Measurements from ENCODE around the gene SULT1C2. TPM values are rescaled to one million over a fixed set of nuclear protein-coding genes. Genes with fewer than 3 reads are reported as not detected.

The SULT1C2 gene
- total RNA-seq, 1 donor from 2014 or later, result 0.62 TPM

GRCh38 chr2:108297436-108298141, 8.9 kb downstream of the SULT1C2 start:
- no peak for DNase-seq

- DNase-seq, result no peak
These were observed 12.9 kb downstream of the SULT1C2 start for GRCh38 chr2:108301558-108301957.

DNA sequence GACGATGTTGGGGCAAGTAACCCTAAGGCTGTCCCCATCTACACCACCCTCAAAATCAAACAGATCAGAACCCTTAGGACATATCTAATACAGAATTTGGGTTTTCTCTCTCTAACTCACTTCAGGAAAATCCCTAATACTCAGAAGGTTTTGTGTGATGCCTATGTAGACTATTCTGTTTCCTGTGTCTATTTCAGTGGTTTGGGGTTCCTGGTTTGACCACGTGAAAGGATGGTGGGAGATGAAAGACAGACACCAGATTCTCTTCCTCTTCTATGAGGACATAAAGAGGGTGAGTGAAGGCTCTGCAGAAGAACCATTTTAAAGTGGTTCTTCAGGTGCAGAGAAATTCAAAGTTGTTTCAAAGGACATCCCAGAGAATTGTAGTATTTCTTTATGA, 16.3 kb downstream of the SULT1C2 start:
- DNase-seq, result no peak

DNA sequence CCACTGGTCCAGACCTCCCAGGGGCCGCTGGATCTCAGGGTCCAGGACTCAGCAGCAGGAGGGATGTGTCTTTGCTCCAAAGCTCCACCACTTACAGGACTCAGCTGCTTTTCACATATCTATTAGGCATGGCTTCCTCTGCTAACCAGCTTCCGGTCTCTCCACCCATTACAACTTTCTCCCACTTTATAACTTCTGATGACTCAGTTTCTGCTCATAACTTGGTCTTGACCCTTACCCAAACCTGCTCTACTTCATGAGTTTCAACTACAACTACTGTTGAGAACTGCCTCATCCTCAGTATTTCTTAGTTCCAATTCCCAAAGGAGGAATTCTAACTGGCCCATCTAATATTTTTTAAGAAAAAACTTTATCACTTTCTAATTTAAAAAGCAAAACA, 17.2 kb downstream of the SULT1C2 start:
- no peak for DNase-seq

GRCh38 chr2:108309903-108310302, 21.2 kb downstream of the SULT1C2 start:
- DNase-seq, result no peak

DNA sequence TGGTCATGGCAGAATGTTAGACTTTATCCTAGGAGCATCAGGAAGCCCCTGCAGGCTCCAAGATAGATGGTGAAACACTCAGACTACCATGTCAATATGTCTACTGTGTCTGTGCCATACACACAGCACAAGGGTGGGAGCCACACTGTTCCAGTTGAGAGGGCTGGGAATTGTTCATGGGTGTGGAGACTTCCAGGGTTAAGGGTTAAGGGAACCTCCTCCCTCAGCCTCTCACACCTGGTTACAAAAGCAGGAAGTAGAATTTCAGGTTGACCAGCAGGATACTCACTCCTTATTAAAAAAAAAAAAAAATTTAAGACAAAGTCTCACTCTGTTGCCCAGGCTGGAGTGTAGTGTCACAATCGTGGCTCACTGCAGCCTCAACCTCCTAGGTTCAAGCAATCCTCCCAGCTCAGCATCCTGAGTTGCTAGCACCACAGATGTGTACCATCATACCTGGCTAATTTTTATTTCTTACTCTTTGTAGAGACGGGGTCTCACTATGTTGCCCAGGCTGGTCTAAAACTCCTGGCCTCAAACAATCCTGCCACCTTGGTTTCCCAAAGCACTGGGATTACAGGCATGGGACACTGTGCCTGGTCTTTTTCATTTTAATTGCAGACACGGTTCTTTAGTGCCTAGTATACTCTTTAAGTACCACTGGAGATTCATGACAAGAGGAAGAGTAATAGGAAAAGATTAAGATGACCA, 26.0 kb downstream of the SULT1C2 start:
- no peak for DNase-seq

DNA sequence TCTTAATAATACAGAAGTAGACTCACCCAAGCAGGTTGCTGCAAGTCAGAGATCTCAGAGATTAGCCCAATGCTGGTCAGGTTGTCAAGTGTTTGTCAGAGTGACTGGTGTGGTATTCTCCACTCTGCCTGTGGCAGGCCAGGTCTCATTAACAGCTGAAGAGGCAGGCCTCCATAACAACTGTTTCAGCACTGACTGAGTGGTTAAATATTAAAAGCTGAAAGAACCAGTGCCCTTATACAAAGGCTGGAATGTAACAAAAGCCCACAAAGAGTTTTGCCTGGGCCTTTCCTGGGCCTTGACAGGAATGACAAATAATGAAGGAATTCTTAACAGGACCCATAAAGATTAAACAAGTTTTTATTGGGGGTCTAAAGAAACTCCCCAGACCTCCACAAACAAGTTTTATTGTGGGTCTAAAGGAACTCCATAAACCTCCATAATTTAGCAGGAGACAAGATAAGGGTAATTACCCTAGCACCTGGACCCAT, 26.8 kb downstream of the SULT1C2 start:
- DNase-seq, result no peak

DNA sequence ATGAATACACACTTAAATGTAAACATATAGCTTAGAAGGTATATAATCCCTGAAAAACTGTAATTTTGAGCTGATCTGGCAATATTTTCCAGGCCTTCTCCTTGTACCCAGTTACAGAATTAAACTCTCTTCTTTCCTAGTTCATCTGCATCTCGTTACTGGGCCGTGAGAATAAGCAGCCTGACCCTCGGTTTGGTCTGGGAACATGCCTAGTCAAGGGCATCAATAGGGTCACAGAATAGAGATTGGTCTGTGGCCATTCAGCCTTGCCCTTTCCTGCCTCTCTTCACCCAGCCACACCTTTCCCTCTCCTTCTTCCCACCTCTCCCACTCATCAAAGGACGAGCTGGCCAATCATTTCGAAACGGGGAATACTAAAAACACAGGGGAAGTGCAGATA, 27.3 kb downstream of the SULT1C2 start:
- DNase-seq, result no peak

DNA sequence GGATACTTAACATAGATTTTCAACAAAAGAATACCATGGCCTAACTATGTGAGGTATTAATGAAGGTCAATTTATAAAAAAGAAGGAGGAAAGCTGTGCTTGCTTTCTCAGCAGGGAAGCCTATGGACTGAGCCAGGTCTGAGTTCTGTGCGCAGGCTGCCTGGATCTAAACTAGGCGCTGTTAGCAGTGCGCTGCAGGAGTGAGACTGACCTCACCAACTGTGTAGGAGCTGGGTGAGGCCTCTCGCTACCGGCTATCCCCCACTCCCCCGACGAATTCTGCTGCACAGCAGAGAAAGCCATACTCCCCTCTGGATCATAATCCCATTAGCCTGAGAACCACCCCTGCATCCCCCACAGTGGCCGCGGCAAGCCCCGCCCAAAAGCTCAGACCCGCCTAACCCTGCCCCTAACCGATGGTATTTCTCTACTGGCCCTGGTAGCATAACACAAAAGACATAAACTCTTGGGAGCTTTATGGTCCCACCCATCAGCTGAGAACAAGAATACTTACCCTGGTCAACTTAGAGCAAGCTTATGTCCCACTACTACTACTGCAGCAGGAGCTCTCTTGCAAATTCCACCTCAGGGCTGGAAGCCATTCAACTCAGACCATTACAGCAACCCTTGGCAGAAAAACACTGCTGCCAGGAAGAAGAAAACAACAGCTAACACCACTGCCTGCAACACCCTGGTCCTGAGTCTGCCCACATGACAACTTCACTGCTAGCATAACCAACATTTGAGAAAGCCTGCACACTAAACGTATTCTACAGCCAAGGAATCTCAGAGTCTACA, 28.0 kb downstream of the SULT1C2 start:
- no peak for DNase-seq

DNA sequence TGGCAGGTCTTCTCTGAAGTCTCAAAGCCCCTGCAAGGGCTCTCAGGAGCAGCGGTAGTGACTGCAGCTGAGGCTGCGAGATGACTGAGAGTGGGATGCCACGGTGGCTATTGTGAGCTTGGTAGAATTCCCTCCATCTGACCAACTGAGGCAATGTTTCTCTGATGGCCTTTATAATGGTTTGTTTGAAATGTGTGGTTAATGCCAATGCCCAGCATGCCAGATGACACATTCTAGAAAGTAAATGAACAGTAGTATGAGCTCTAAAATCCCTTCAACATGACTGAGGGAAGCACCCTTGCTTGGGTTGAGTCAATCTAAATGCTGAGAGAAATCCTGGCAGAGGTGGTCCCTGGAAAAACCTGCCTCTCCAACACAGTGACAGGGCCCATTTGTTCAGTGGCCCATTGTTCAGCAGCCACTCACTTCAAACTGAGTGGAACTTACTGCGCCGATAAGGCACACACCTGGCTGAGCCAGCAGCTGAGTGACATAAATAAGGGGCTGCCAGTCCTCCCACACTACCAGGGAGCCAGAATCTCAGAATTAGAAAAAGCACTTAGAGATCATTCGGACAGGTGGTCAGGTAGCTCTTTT, 31.7 kb downstream of the SULT1C2 start:
- no peak for DNase-seq

GRCh38 chr2:108323619-108324018, 34.9 kb downstream of the SULT1C2 start:
- DNase-seq, result no peak

DNA sequence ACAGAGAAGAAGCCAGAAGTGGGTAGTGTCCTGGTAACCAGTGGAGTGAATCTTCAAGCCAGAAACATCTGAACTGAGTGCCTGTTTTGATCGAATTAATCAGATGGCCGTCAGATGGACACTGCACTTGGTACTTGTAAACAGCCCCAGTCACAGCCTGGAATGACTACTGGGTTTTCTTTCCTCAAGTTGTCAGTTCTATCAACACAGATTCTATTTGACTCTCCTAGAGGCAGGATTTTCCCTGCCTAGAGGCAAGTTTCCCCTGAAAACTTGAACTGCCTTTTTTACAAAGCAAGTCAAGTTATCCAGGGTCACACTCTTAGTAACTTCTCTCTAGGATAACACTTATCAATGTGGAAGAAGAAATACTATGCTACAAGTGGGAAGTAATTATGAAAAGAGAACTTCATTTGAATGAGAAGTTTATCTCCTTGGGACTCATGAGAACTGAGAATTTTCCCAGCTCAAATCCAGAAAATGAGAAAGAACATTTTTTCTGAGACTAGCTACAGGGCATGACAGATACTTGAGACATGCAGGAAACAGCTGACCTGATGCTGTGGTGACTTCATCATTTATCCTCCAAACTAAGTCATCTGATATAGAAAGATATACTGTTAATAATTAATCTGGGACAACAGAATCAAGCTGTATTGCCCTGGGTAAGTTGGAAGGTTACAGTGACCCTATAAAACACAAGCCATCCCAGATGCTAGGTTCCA, 36.0 kb downstream of the SULT1C2 start:
- no peak for DNase-seq

DNA sequence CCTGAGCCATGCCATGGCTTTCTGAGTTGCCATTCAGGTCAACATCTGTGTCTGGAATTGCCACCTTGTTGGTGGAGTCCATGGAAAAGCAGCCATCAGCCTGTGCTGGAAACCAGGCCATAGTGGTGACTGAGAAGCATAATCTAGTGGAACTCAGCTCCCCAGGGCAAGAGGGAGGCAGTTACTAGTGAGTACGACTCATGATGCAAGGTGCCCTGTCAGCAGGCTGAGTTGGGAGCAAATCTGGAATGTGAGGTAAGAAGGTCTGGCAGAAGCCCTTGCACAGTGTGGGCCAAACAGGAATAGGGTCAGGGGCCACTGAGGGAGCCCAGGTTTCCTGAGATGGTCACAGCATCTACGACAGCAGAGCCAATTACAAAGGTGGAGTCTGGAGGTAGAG, 37.1 kb downstream of the SULT1C2 start:
- no peak for DNase-seq

DNA sequence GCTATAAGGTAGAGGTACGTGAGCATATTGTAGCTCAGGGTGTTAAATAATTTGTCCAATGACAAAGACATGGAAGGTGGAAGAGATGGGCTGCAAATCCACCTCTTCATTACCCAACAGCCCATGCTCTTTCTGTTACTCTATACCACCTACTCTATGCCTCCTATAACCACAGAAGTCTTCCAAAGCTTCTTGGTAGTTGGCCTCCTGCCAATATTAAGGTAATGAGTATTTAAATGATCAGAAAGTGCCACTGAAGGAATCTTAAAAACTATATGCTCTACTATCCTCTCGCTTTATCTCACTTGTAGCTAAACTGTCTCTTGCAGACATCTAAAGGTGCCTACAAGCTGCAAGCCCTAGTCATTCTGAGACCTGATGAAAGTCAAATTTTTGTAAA, 41.1 kb downstream of the SULT1C2 start:
- DNase-seq, result no peak

DNA sequence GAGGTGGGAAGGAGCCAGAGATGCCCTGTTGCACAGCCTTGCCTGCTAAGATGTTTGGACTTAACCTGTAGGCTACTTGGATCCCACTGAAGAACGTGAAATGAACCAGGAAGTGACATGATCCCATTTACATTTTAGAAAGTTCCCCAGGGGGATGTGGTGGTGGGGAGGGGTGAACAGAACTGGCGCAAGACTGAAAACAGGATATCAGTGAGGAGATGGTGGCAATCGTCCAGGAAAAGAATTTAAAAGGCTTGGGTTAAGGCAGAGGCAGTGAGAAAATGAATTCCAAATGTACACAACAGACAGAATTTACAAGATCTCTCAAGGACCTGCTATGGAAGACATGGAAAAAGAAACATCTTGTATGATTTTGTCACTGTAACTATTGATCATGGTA, 42.3 kb downstream of the SULT1C2 start:
- DNase-seq, result no peak

GRCh38 chr2:108345951-108346350, 57.3 kb downstream of the SULT1C2 start:
- no peak for DNase-seq

DNA sequence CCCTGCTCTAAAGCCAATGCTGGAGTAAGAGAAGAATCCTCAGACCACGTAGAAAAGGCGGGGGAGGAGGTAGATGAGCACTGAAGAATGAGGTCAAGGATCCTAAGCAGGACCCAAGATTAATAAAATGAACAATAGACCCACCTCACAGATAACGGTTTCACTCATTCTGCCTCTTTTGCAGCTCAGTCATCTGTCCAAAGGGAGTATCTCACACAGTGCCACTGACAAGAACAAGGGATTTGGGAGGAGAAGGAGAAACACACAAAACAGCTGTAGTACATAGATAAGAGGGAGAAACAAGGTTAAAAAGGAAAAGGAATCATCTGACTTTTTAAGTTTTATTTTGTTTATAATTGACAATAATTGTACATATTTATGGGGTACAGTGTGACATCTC, 58.1 kb downstream of the SULT1C2 start:
- no peak for DNase-seq

GRCh38 chr2:108347786-108348185, 59.1 kb downstream of the SULT1C2 start:
- no peak for DNase-seq

- no peak for DNase-seq
These were observed 60.3 kb downstream of the SULT1C2 start for GRCh38 chr2:108348816-108349570.

DNA sequence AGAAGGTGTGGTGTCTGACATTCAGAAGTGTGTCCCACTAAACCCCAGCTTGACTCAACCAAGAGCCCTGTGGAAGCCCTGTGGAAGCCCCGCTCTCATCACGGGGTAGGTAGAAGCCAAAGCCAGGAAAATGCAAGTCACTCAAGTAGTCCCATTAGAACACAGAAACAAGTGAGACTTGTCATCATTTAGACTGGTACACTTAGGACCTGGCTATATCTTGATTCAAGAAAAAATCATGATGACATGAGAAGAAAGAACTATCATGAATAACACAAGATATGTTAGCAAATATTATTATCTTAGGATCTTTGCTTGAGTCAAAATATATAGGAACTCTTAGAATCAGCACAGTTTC, 60.9 kb downstream of the SULT1C2 start:
- DNase-seq, result no peak

DNA sequence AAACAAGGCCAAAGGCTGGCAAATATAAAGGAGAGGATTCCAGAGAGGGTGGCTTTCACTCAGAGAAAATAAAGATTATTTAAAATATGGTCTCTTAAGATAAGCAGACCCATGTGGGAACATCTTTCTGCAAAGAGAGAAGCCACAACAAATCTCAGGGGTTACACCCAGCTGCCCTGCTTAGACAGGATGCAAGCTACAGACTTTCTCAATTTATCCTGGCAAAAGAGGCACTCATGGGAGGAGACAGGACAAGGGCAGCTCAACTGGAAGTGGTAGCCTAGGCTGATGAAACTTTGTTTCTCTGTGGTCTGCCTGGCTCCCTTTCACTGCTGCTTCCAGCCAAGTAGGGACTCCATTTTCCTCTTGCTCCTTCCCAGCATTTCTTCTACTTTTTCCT, 63.2 kb downstream of the SULT1C2 start:
- no peak for DNase-seq
